Colonic mucosa (tissue), 4 donors: Measurements from ENCODE around the gene PRRC2A. TPM values are rescaled to one million over a fixed set of nuclear protein-coding genes. Genes with fewer than 3 reads are reported as not detected.
A peak's percentile ranks its signal among the peaks of the same experiment; 100 is the strongest.

Experiments
- DNase-seq: peaks from one replicate; pipeline ENCODE4 v3.0.0-alpha.2; 2020
- H3K27ac ChIP-seq: fragments of 200-600 bp; one replicate; pipeline ENCODE4 v1.8.0; 2021
- H3K27me3 ChIP-seq: fragments of 200-600 bp; one replicate; pipeline ENCODE4 v1.8.0; 2021
- H3K36me3 ChIP-seq: fragments of 200-600 bp; one replicate; pipeline ENCODE4 v1.8.0; 2021
- H3K4me1 ChIP-seq: fragments of 200-600 bp; one replicate; pipeline ENCODE4 v1.8.0; 2021; ENCODE audit warnings: mild to moderate bottlenecking
- H3K4me3 ChIP-seq: fragments of 200-600 bp; one replicate; pipeline ENCODE4 v1.8.0; 2021
- H3K9ac ChIP-seq, 2 donors: one replicate each; pipeline ENCODE4 v1.7.0; 2013; ENCODE audit warnings: control low read depth in 2 of 2, low read depth in 2 of 2, low read length in 2 of 2
- H3K9me3 ChIP-seq: fragments of 200-600 bp; one replicate; pipeline ENCODE4 v1.8.0; 2021
- intact Hi-C: fragments of 100-400 bp; cut with DNase I; formaldehyde crosslinking; loops from one replicate; pipeline ENCODE4 v1.14.1; 2022
- total RNA-seq, 2 donors: library from RNA; stranded (reverse); fragmentation: NEBNext Ultra II Directional in 1 of 2; extraction: Animal tissue kit (Norgen Biotek cat#: 25700) in 1 of 2; gene quantifications; one replicate each; pipeline ENCODE4 v1.2.1, GENCODE V29; 2021
- TF ChIP-seq, protein P1 (sequence below): fragments of 200-600 bp; IDR thresholded peaks from one replicate; pipeline ENCODE4 v1.8.0; 2022; ENCODE audit warnings: antibody characterized with exemption, mild to moderate bottlenecking
- donor health status: healthy.
- donor health status: DM: no; HTN: no; CAD: no.
- donor health status: DM: no; HTN: no; CAD: no.

PRRC2A gene
- total RNA-seq, 2 donors from 2014 or later: 107 to 171 TPM

DNA sequence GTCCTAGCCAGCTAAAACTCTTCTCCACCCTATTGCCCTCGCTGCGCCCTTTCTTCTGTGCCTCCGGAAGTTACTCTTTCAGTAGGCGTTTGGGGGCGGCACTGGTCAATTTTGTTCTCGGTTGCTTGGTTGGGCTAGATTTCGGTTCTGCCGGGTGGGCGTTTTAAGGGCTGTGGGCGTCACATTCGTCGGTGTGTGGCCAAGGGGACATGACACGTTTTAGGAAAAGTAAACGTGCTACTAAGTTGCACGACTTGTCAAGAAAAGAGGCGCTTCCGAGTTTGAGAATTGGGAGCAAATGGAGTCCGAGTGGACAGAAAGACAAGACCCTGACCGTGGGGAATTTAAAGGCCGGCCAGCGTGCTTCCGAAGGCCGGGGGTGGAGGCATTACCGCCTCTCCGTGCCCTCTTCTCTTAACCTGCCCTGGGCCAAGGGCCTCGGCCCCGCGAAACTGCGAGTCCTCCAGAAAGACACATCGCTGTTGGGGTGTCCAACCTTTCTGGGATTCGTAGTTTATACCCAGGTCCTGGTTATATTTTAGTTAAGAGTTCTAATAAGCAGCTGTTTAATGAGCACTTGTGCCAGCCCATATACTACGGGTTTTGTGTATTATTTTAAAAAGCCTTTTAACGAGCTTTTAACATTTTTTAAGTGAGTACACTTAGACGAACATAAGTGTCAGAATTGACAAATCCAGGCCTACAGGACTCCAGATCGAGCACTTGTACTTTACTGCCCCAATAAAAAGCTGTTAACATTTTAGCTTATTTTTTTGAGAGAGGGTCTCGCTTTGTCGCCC lies 32.6 kb downstream of the PRRC2A start:
- intact Hi-C loops: no loop called here
- H3K36me3 ChIP-seq: peaks cover 13% of the 10 kb centered on the region
- no peaks in the 10 kb centered on the region for H3K27me3 ChIP-seq
- DNase-seq: peak; percentile 92
- H3K27ac ChIP-seq: peak overlapping the region; percentile 96
- H3K4me3 ChIP-seq: peak overlapping the region; percentile 59
- TF ChIP-seq, protein P1, sequence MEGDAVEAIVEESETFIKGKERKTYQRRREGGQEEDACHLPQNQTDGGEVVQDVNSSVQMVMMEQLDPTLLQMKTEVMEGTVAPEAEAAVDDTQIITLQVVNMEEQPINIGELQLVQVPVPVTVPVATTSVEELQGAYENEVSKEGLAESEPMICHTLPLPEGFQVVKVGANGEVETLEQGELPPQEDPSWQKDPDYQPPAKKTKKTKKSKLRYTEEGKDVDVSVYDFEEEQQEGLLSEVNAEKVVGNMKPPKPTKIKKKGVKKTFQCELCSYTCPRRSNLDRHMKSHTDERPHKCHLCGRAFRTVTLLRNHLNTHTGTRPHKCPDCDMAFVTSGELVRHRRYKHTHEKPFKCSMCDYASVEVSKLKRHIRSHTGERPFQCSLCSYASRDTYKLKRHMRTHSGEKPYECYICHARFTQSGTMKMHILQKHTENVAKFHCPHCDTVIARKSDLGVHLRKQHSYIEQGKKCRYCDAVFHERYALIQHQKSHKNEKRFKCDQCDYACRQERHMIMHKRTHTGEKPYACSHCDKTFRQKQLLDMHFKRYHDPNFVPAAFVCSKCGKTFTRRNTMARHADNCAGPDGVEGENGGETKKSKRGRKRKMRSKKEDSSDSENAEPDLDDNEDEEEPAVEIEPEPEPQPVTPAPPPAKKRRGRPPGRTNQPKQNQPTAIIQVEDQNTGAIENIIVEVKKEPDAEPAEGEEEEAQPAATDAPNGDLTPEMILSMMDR: no peak
- H3K9ac ChIP-seq: peak overlapping the region; percentile 82 to 98
- peaks cover 18% of the 10 kb centered on the region for H3K4me1 ChIP-seq
- no peaks in the 10 kb centered on the region for H3K9me3 ChIP-seq

DNA sequence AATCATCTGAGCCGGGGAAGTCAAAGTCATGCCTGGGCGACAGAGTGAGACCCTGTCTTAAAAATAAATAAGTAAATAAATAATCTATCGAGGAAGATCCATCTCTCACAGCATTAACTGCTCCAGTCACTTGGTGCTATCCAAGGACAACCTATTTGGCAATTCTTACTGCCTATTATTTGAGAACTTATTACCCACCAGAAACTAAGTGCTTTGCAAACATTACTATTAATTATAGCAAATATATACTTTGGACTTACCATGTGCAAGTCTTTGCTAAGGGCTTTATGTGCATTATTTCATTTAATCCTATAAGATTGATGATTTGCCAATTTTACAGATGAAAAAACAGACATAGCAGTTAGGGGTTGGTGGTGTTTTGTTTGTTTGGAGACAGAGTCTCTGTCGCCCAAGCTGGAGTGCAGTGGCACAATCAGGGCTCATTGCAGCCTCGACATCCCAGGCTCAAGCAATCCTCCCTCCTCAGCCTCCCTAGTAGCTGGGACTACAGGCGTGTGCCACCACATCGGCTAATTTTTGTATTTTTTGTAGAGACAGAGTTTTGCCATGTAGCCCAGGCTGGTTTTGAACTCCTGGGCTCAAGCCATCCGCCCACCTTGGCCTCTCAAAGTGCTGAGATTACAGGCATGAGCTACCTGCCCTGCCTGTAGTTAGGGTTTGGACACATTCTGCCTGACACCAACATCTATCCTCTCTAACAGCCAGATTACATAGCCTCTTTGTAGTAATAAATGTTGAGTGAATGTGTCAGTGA lies 34.2 kb downstream of the PRRC2A start:
- H3K9me3 ChIP-seq: no peaks in the 10 kb centered on the region
- no peak for DNase-seq
- H3K9ac ChIP-seq: peak overlapping the region in 1 of 2 donors; percentile 8
- no peak overlapping the region for H3K27ac ChIP-seq
- H3K4me1 ChIP-seq: peaks cover 25% of the 10 kb centered on the region
- no peak overlapping the region for H3K4me3 ChIP-seq
- intact Hi-C loops: loop anchor here (5.0 kb wide), 1 partner anchor 32 kb away; the partner anchor contains the start of gene PRRC2A
- TF ChIP-seq, protein P1: no peak
- H3K36me3 ChIP-seq: no peaks in the 10 kb centered on the region
- no peaks in the 10 kb centered on the region for H3K27me3 ChIP-seq

DNA sequence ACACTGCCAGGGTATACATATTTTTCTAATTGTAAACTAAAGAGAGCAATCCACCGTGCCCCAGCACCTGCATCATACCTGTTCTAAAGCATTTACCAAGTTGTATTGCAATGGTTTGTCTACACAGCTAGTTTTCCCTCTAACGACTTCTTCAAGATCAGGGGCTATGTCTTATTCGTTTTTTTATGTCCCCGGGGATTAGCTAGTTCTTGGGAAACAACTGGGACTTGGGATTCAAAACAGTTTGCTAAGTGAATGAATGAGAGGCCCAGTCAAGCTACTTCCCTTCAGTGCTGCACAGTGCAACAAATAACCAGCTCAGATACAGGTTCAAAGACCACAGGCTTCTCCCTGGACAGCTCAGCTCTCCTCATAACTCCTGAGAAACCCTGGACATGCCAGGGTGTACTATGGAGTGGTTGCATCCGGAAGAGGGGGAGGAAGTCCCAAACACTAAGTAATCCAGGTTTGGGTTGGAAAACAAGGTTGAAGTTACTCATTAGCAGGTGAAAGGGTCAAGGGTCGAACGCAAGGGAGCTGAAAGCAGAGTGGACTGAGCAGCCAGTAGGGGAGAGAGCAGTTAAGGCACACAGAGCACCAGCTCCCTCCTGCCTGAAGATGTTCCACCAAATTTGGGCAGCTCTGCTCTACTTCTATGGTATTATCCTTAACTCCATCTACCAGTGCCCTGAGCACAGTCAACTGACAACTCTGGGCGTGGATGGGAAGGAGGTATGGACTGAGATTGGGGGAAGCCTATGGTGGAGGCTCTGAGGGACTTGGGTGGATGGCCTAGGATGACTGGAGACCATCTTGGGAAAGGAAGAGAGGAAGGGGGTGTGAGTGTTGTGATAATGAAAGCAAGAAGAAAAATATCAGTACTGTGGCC lies 35.1 kb downstream of the PRRC2A start, which contains the start of gene APOM:
TSS of gene APOM (plus strand) at position 546 of the 889 bp plus-strand sequence. CDS start at position 619, 73 bp downstream.
- Histone ChIP-seq H3K27me3 (no peaks in the 10 kb centered on the region), H3K4me1 (peaks cover 25% of the 10 kb centered on the region), H3K36me3 (no peaks in the 10 kb centered on the region), H3K27ac (no peak within 1 kb of the TSS), H3K9ac (peak within 1 kb of the TSS in 1 of 2 donors; percentile 44), H3K4me3 (no peak within 1 kb of the TSS), H3K9me3 (no peaks in the 10 kb centered on the region)
- TF ChIP-seq, protein P1: no peak
- peak; percentile 49 for DNase-seq
- intact Hi-C loops: loop anchor here (5.0 kb wide), 1 partner anchor 33 kb away; the partner anchor contains the start of gene PRRC2A

DNA sequence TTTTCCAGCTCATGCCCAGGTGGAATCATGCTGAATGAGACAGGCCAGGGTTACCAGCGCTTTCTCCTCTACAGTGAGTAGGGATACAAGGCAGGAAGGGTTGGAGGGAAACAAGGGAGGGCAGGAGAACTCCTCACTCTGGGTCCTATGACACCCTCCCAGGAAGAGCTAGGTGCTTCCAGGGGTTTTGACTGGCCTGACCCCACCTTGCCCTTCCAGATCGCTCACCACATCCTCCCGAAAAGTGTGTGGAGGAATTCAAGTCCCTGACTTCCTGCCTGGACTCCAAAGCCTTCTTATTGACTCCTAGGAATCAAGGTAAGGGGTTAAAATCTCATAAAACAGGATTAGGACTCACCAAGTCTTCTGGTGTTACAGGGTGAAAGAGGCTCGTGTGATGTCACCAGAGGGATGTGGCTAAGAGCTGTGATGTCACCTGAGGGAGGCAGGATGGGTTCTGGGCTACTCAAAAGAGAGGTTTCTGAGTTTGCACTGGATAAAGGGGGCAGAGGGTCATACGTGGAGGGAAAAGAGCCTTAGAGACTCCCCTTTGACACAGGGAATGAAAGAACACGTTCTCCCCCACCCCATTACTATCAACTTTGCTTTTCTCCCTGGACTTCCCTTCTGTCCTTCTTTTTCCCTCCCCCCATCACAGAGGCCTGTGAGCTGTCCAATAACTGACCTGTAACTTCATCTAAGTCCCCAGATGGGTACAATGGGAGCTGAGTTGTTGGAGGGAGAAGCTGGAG lies 37.1 kb downstream of the PRRC2A start:
- no peak for DNase-seq
- H3K9ac ChIP-seq: no peak overlapping the region
- intact Hi-C loops: loop anchor here (5.0 kb wide), 1 partner anchor 35 kb away; the partner anchor contains the start of gene PRRC2A
- TF ChIP-seq, protein P1: no peak
- peaks cover 15% of the 10 kb centered on the region for H3K4me1 ChIP-seq
- no peak overlapping the region for H3K4me3 ChIP-seq
- no peaks in the 10 kb centered on the region for H3K36me3 ChIP-seq
- H3K9me3 ChIP-seq: no peaks in the 10 kb centered on the region
- H3K27me3 ChIP-seq: no peaks in the 10 kb centered on the region
- no peak overlapping the region for H3K27ac ChIP-seq
